Measurements from ENCODE around the gene AP3B1. TPM values are rescaled to one million over a fixed set of nuclear protein-coding genes. Genes with fewer than 3 reads are reported as not detected.
"Not testable (repeated sequence)": the region's sequence is repeated elsewhere in the genome, so short reads cannot be mapped to it uniquely, and the experiment has no call there.

AP3B1 gene
- total and polyA plus RNA-seq, 4 donors: 26.4 to 50.4 (median 33.3) TPM

- Histone ChIP-seq H3K4me1 (ENCODE audit: control insufficient read depth in 5 of 5, insufficient read depth in 5 of 5, low read length in 5 of 5) (no peaks in the 10 kb centered on the region), H3K9ac (ENCODE audit: insufficient read depth in 1 of 2, low read length in 2 of 2) (no peak overlapping the region), H3K36me3 (ENCODE audit: control insufficient read depth in 4 of 4, insufficient read depth in 4 of 4, low read length in 4 of 4) (no peaks in the 10 kb centered on the region), H3K27me3 (ENCODE audit: control insufficient read depth in 3 of 3, insufficient read depth in 3 of 3, low read length in 2 of 3) (no peaks in the 10 kb centered on the region), H3K4me3 (no peak overlapping the region), H3K27ac (ENCODE audit: low read depth in 1 of 2, low read length in 1 of 2) (no peak overlapping the region), H3K9me3 (ENCODE audit: control insufficient read depth in 4 of 4, insufficient read depth in 3 of 4, low read length in 3 of 4) (no peaks in the 10 kb centered on the region)
- ATAC-seq (ENCODE audit: insufficient read depth, low FRiP score): no peak
- no peak for TF ChIP-seq CTCF (IDR thresholded peaks at IDR 0.05; ENCODE audit: control extremely low read depth, extremely low read depth)
- DNase-seq: no peak
Measured at GRCh38 chr5:78078858-78079257, 215.6 kb downstream of the AP3B1 start.

- Histone ChIP-seq H3K36me3 (ENCODE audit: control insufficient read depth in 4 of 4, insufficient read depth in 4 of 4, low read length in 4 of 4) (peaks cover 0 to 2% (median 0%) of the 10 kb centered on the region in 4 donors), H3K9ac (ENCODE audit: insufficient read depth in 1 of 2, low read length in 2 of 2) (no peak overlapping the region), H3K27me3 (ENCODE audit: control insufficient read depth in 3 of 3, insufficient read depth in 3 of 3, low read length in 2 of 3) (no peaks in the 10 kb centered on the region), H3K4me1 (ENCODE audit: control insufficient read depth in 5 of 5, insufficient read depth in 5 of 5, low read length in 5 of 5) (no peaks in the 10 kb centered on the region), H3K9me3 (ENCODE audit: control insufficient read depth in 4 of 4, insufficient read depth in 3 of 4, low read length in 3 of 4) (no peaks in the 10 kb centered on the region), H3K4me3 (no peak overlapping the region), H3K27ac (ENCODE audit: low read depth in 1 of 2, low read length in 1 of 2) (no peak overlapping the region)
- ATAC-seq (ENCODE audit: insufficient read depth, low FRiP score) (no peak), DNase-seq (no peak)
- TF ChIP-seq CTCF (IDR thresholded peaks at IDR 0.05; ENCODE audit: control extremely low read depth, extremely low read depth): no peak
- WGBS, 2 donors: 96% methylated on average over 4 of the region's 4 CpGs
Measured at GRCh38 chr5:78077369-78078068, 217.0 kb downstream of the AP3B1 start.

- no peaks in the 10 kb centered on the region for H3K27me3 ChIP-seq (ENCODE audit: control insufficient read depth in 3 of 3, insufficient read depth in 3 of 3, low read length in 2 of 3)
- H3K4me3 ChIP-seq: no peak overlapping the region
- DNase-seq (no peak), ATAC-seq (ENCODE audit: insufficient read depth, low FRiP score) (no peak)
- H3K36me3 ChIP-seq (ENCODE audit: control insufficient read depth in 4 of 4, insufficient read depth in 4 of 4, low read length in 4 of 4): peaks cover 0 to 2% (median 0%) of the 10 kb centered on the region in 4 donors
- 89 to 98% methylated on average over 2 of the region's 2 CpGs for WGBS, 2 donors
- no peaks in the 10 kb centered on the region for H3K4me1 ChIP-seq (ENCODE audit: control insufficient read depth in 5 of 5, insufficient read depth in 5 of 5, low read length in 5 of 5)
- H3K27ac ChIP-seq (ENCODE audit: low read depth in 1 of 2, low read length in 1 of 2): no peak overlapping the region
- H3K9ac ChIP-seq (ENCODE audit: insufficient read depth in 1 of 2, low read length in 2 of 2): no peak overlapping the region
- H3K9me3 ChIP-seq (ENCODE audit: control insufficient read depth in 4 of 4, insufficient read depth in 3 of 4, low read length in 3 of 4): peaks cover 0 to under 1% (median 0%) of the 10 kb centered on the region in 4 donors
- no peak for TF ChIP-seq CTCF (IDR thresholded peaks at IDR 0.05; ENCODE audit: control extremely low read depth, extremely low read depth)
Measured at GRCh38 chr5:78076351-78076750, 218.1 kb downstream of the AP3B1 start.

GRCh38 chr5:78075301-78075700 lies 219.2 kb downstream of the AP3B1 start:
- DNase-seq: no peak
- ATAC-seq (ENCODE audit: insufficient read depth, low FRiP score): no peak

GRCh38 chr5:78070691-78071090 lies 223.8 kb downstream of the AP3B1 start:
- WGBS, 2 donors: 81 to 87% methylated on average over 4 of the region's 4 CpGs
- not testable (repeated sequence) for ATAC-seq (ENCODE audit: insufficient read depth, low FRiP score); DNase-seq; H3K4me3 ChIP-seq; H3K9ac ChIP-seq (ENCODE audit: insufficient read depth in 1 of 2, low read length in 2 of 2); H3K27me3 ChIP-seq (ENCODE audit: control insufficient read depth in 3 of 3, insufficient read depth in 3 of 3, low read length in 2 of 3); H3K4me1 ChIP-seq (ENCODE audit: control insufficient read depth in 5 of 5, insufficient read depth in 5 of 5, low read length in 5 of 5); H3K36me3 ChIP-seq (ENCODE audit: control insufficient read depth in 4 of 4, insufficient read depth in 4 of 4, low read length in 4 of 4); H3K9me3 ChIP-seq (ENCODE audit: control insufficient read depth in 4 of 4, insufficient read depth in 3 of 4, low read length in 3 of 4); H3K27ac ChIP-seq (ENCODE audit: low read depth in 1 of 2, low read length in 1 of 2)

More at GRCh38 chr5:78075301-78075700, 219.2 kb downstream of the AP3B1 start:
- 80 to 87% methylated on average over 3 of the region's 3 CpGs for WGBS, 2 donors
- H3K9ac ChIP-seq (ENCODE audit: insufficient read depth in 1 of 2, low read length in 2 of 2): no peak overlapping the region
- H3K27ac ChIP-seq (ENCODE audit: low read depth in 1 of 2, low read length in 1 of 2): no peak overlapping the region
- H3K27me3 ChIP-seq (ENCODE audit: control insufficient read depth in 3 of 3, insufficient read depth in 3 of 3, low read length in 2 of 3): no peaks in the 10 kb centered on the region
- peaks cover 0 to 2% (median 0%) of the 10 kb centered on the region in 4 donors for H3K36me3 ChIP-seq (ENCODE audit: control insufficient read depth in 4 of 4, insufficient read depth in 4 of 4, low read length in 4 of 4)
- H3K4me3 ChIP-seq: no peak overlapping the region
- no peak for TF ChIP-seq CTCF (IDR thresholded peaks at IDR 0.05; ENCODE audit: control extremely low read depth, extremely low read depth)
- H3K4me1 ChIP-seq (ENCODE audit: control insufficient read depth in 5 of 5, insufficient read depth in 5 of 5, low read length in 5 of 5): no peaks in the 10 kb centered on the region
- H3K9me3 ChIP-seq (ENCODE audit: control insufficient read depth in 4 of 4, insufficient read depth in 3 of 4, low read length in 3 of 4): peaks cover 0 to 3% (median 0%) of the 10 kb centered on the region in 4 donors
